ENCODE data around the gene TYW1B. TPM values are rescaled to one million over a fixed set of nuclear protein-coding genes. Genes with fewer than 3 reads are reported as not detected.
"Not testable (repeated sequence)": the region's sequence is repeated elsewhere in the genome, so short reads cannot be mapped to it uniquely, and the experiment has no call there.

TYW1B gene
- total RNA-seq, 4 donors from 2014 or later = 1.4 to 5.5 (median 3.0) TPM

GRCh38 chr7:72625721-72626423 is 202.1 kb downstream of the TYW1B start:
- not testable (repeated sequence) for H3K4me3 ChIP-seq
- WGBS = 68% methylated on average over 3 of the region's 4 CpGs

GRCh38 chr7:72622532-72622931 is 205.5 kb downstream of the TYW1B start:
- Histone ChIP-seq H3K9me3 (no peaks in the 10 kb centered on the region), H3K36me3 (no peaks in the 10 kb centered on the region), H3K27me3 (no peaks in the 10 kb centered on the region), H3K4me3 (no peak overlapping the region), H3K27ac (no peak overlapping the region), H3K4me1 (no peaks in the 10 kb centered on the region)
- DNase-seq (ENCODE audit: low spot score in 2 of 2) = no peak
- no peak for TF ChIP-seq POLR2A (IDR thresholded peaks at IDR 0.05)
- no peak for TF ChIP-seq POLR2AphosphoS5 (IDR thresholded peaks at IDR 0.05)
- TF ChIP-seq, protein P1, sequence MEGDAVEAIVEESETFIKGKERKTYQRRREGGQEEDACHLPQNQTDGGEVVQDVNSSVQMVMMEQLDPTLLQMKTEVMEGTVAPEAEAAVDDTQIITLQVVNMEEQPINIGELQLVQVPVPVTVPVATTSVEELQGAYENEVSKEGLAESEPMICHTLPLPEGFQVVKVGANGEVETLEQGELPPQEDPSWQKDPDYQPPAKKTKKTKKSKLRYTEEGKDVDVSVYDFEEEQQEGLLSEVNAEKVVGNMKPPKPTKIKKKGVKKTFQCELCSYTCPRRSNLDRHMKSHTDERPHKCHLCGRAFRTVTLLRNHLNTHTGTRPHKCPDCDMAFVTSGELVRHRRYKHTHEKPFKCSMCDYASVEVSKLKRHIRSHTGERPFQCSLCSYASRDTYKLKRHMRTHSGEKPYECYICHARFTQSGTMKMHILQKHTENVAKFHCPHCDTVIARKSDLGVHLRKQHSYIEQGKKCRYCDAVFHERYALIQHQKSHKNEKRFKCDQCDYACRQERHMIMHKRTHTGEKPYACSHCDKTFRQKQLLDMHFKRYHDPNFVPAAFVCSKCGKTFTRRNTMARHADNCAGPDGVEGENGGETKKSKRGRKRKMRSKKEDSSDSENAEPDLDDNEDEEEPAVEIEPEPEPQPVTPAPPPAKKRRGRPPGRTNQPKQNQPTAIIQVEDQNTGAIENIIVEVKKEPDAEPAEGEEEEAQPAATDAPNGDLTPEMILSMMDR (IDR thresholded peaks at IDR 0.05) = no peak
- no peak for TF ChIP-seq EP300 (IDR thresholded peaks at IDR 0.05)
- WGBS = 95% methylated on average over 8 of the region's 8 CpGs

More at GRCh38 chr7:72625721-72626423, 202.1 kb downstream of the TYW1B start:
- not testable (repeated sequence) for H3K27ac ChIP-seq; H3K4me1 ChIP-seq; DNase-seq (ENCODE audit: low spot score in 2 of 2); H3K36me3 ChIP-seq; H3K27me3 ChIP-seq; H3K9me3 ChIP-seq

DNA sequence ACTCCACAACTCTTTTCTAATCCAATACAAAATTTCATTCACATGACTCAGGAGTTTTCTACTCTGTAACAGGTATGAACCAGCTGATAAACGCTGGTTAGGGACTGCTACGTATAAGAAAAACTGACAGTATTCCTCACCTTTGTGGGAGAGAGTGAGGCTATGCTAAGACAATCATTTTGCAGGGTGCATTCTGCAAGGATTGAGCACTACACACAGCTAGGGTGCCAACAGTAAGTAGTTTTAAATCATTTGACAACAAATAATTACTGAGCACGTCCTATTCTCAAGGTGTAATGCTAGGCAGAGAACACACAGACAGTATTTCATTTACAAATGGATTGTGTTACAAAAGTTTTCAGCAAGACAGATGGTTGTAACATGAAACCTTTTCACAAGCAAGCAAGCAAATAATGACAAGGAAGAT is 206.2 kb downstream of the TYW1B start:
- H3K27me3 ChIP-seq; DNase-seq (ENCODE audit: low spot score in 2 of 2); H3K36me3 ChIP-seq; H3K9me3 ChIP-seq; H3K27ac ChIP-seq; H3K4me1 ChIP-seq; H3K4me3 ChIP-seq: not testable (repeated sequence)
- 69% methylated on average over 3 of the region's 3 CpGs for WGBS

GRCh38 chr7:72620923-72621322 is 207.1 kb downstream of the TYW1B start:
- H3K9me3 ChIP-seq; H3K4me1 ChIP-seq; H3K27ac ChIP-seq; H3K27me3 ChIP-seq; H3K36me3 ChIP-seq; H3K4me3 ChIP-seq; DNase-seq (ENCODE audit: low spot score in 2 of 2): not testable (repeated sequence)
- WGBS = 84% methylated on average over 2 of the region's 2 CpGs

DNA sequence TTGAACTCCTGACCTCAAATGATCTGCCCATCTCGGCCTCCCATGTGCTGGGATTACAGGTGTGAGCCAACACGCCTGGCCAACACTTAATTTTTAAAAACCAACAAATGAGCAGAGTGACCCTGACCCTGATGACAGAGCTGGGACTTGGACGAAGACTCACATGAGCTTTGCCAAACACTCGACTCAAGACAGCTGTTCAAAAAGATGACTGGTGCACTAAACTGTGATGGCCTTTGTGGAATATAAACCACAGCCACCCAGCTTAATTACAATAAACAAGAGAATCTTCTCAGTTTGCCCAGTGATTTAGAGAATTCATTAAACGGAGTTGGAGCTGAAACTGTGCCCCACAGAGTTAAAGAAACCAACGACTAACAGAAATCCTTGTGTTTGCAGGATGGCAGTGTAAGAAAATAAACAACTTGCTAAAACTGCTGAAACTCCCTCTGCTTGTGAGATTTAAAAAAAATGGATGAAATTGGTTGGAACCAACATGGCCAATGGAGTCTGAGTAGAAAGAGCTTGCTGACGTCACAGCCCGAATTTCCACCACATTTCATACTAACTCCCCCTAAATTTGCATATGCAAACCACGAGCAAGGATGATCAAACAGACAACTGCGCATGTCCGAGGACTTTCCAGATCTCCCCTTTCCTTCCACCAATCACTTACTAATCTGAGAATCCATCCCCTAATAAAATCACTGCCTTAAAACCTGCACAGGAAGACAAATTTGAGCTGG is 209.4 kb downstream of the TYW1B start:
- H3K27ac ChIP-seq; H3K27me3 ChIP-seq; H3K4me3 ChIP-seq; H3K36me3 ChIP-seq; H3K4me1 ChIP-seq; H3K9me3 ChIP-seq; DNase-seq (ENCODE audit: low spot score in 2 of 2): not testable (repeated sequence)
- 85% methylated on average over 11 of the region's 11 CpGs for WGBS

GRCh38 chr7:72609761-72610160 is 218.2 kb downstream of the TYW1B start:
- not testable (repeated sequence) for H3K9me3 ChIP-seq; DNase-seq (ENCODE audit: low spot score in 2 of 2); H3K4me3 ChIP-seq; H3K4me1 ChIP-seq; H3K27ac ChIP-seq; H3K27me3 ChIP-seq; H3K36me3 ChIP-seq
- 90% methylated on average over 5 of the region's 5 CpGs for WGBS

GRCh38 chr7:72607988-72608387 is 220.0 kb downstream of the TYW1B start:
- not testable (repeated sequence) for H3K4me3 ChIP-seq; H3K4me1 ChIP-seq; H3K27me3 ChIP-seq; DNase-seq (ENCODE audit: low spot score in 2 of 2); H3K27ac ChIP-seq; H3K36me3 ChIP-seq; H3K9me3 ChIP-seq

DNA sequence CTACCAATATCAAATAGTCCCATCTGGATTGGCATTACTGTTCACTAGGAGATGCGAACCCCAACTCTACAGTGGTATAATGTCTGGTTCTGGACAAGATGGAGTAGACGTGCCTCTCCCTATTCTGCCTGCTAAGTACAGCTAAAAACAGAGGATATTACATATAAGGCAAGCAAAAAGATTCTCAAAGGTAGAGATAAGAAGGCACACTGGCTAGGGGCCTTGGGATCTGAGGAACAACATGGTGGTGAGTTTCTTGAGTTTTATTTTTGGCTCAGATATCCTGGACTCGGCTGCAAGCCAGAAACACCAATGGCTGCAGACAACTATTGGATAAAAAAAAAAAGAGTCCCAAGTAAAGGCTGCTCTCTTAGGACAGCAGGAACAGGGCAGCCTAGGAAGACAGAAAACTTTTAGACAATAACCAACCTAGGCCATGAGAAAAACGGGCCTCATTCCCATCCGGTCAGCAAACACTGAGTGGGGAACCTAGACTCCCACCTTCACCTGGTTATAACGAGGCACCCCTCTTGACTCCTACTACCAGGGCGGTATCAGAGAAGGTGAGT is 222.1 kb downstream of the TYW1B start:
- WGBS = over 99% methylated on average over 7 of the region's 7 CpGs
- not testable (repeated sequence) for H3K36me3 ChIP-seq; H3K9me3 ChIP-seq; H3K27me3 ChIP-seq; H3K27ac ChIP-seq; H3K4me3 ChIP-seq; H3K4me1 ChIP-seq; DNase-seq (ENCODE audit: low spot score in 2 of 2)

DNA sequence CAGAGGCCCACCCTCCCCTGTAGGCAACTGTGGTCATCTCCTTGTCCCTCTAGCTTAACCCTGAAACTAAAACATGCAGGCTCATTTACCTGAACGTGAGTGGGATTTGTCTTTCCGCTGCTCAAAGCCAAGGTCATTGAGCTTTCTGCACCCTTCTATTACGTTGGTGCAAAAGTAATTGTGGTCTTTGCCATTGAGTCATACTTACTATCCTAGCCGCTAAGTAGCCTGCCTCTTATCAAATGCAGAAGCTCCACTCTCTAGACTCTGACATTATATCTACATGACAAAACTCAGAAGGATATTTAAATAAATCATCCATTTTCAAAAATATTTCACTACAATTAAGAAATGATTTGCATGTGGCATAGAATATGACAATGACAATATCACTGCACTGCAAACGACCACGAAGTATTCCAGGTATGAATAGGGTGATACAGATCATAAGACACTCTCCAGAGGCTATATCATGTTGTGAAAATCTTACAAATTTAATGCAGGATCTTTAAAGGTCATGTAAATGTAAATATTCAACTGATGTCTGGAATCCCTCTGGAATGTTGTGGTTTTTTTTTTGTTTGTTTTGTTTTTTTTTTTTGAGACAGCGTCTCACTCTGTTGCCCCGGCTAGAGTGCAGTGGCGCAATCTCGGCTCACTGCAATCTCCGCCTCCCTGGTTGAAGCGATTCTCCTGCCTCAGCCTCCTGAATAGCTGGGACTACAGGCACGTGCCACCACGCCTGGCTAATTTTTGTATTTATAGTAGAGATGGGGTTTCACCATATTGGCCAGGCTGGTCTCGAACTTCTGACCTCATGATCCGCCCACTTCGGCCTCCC is 223.0 kb downstream of the TYW1B start:
- H3K27ac ChIP-seq; H3K4me1 ChIP-seq; H3K9me3 ChIP-seq; H3K36me3 ChIP-seq; H3K27me3 ChIP-seq; H3K4me3 ChIP-seq; DNase-seq (ENCODE audit: low spot score in 2 of 2): not testable (repeated sequence)
- 91% methylated on average over 17 of the region's 17 CpGs for WGBS

GRCh38 chr7:72603476-72603875 is 224.5 kb downstream of the TYW1B start:
- WGBS = 97% methylated on average over 8 of the region's 8 CpGs
- not testable (repeated sequence) for H3K27ac ChIP-seq; H3K4me1 ChIP-seq; H3K36me3 ChIP-seq; H3K9me3 ChIP-seq; H3K27me3 ChIP-seq; H3K4me3 ChIP-seq; DNase-seq (ENCODE audit: low spot score in 2 of 2)

Measured in suprapubic skin (tissue), 4 donors.